Measurements from ENCODE around the gene TTC28.

Gene TTC28

GRCh38 chr22:28462901-28463300 lies 216.7 kb downstream of the TTC28 start:
- TF ChIP-seq CTCF (IDR thresholded peaks at IDR 0.05; ENCODE audit: low read depth, low read length, missing control alignments) = no peak
- H3K36me3 ChIP-seq (replicated peaks) = no peaks in the 10 kb centered on the region
- no peak for DNase-seq
- no peak overlapping the region for H3K27ac ChIP-seq
- no peaks in the 10 kb centered on the region for H3K27me3 ChIP-seq (replicated peaks)
- no peak overlapping the region for H3K4me3 ChIP-seq (ENCODE audit: low read depth, low read length)
- in situ Hi-C loops (cut with HindIII; ENCODE audit: low pct_ligation_motif_present, low sequenced_read_pairs) = no loop called here

GRCh38 chr22:28462041-28462440 lies 217.6 kb downstream of the TTC28 start:
- Histone ChIP-seq H3K27ac (no peak overlapping the region), H3K36me3 (replicated peaks) (no peaks in the 10 kb centered on the region), H3K27me3 (replicated peaks) (no peaks in the 10 kb centered on the region), H3K4me3 (ENCODE audit: low read depth, low read length) (no peak overlapping the region)
- in situ Hi-C loops (cut with HindIII; ENCODE audit: low pct_ligation_motif_present, low sequenced_read_pairs) = no loop called here
- DNase-seq = no peak
- no peak for TF ChIP-seq CTCF (IDR thresholded peaks at IDR 0.05; ENCODE audit: low read depth, low read length, missing control alignments)

GRCh38 chr22:28454431-28455064 lies 225.1 kb downstream of the TTC28 start:
- in situ Hi-C loops (cut with HindIII; ENCODE audit: low pct_ligation_motif_present, low sequenced_read_pairs) = no loop called here
- no peak overlapping the region for H3K4me3 ChIP-seq (ENCODE audit: low read depth, low read length)
- H3K27ac ChIP-seq = no peak overlapping the region
- TF ChIP-seq CTCF (IDR thresholded peaks at IDR 0.05; ENCODE audit: low read depth, low read length, missing control alignments) = no peak
- H3K36me3 ChIP-seq (replicated peaks) = no peaks in the 10 kb centered on the region
- no peaks in the 10 kb centered on the region for H3K27me3 ChIP-seq (replicated peaks)
- no peak for DNase-seq

GRCh38 chr22:28450109-28450508 lies 229.5 kb downstream of the TTC28 start:
- in situ Hi-C loops (cut with HindIII; ENCODE audit: low pct_ligation_motif_present, low sequenced_read_pairs) = no loop called here
- no peak for TF ChIP-seq CTCF (IDR thresholded peaks at IDR 0.05; ENCODE audit: low read depth, low read length, missing control alignments)
- Histone ChIP-seq H3K36me3 (replicated peaks) (no peaks in the 10 kb centered on the region), H3K27ac (no peak overlapping the region), H3K27me3 (replicated peaks) (no peaks in the 10 kb centered on the region), H3K4me3 (ENCODE audit: low read depth, low read length) (no peak overlapping the region)
- DNase-seq = no peak

DNA sequence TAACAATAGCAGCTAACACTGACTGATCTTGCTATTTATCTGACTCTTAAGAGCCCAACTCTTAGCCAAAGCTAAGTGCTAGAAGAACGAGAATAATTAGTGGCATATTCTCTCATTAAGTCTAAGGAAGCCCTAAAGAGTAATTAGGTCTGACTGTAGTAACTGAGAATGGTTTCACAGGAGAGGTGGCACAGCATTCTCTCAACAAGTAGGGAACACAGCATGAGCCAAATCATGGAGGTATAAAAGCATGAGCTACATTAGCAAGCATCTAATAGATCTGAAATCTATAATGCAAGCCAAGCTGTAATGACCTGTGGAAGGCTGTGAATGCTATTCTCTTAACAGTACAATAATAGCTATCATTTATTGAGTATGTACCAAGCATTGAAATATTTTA lies 230.6 kb downstream of the TTC28 start:
- no peak for TF ChIP-seq CTCF (IDR thresholded peaks at IDR 0.05; ENCODE audit: low read depth, low read length, missing control alignments)

DNA sequence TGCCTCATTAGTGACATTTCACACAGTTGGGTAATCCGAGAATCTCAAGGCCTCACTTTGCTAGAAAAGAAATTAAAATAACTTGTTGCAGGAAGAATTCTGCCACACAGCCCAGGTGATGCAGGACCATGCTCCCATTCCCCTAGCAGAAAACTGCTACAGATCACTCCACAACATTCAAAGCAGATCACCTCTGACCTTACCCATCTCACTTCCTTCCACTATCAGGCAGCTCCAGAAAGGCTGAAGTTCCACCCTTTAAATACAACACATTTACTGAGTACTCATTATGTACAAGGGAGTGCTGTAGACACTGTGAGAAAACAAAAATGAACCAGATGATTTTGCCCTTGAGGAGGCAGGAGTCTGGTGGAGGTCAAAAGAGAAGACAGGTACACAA lies 231.0 kb downstream of the TTC28 start:
- no peak overlapping the region for H3K27ac ChIP-seq
- no peak for DNase-seq
- in situ Hi-C loops (cut with HindIII; ENCODE audit: low pct_ligation_motif_present, low sequenced_read_pairs) = no loop called here
- no peaks in the 10 kb centered on the region for H3K36me3 ChIP-seq (replicated peaks)
- H3K27me3 ChIP-seq (replicated peaks) = no peaks in the 10 kb centered on the region
- TF ChIP-seq CTCF (IDR thresholded peaks at IDR 0.05; ENCODE audit: low read depth, low read length, missing control alignments) = no peak
- H3K4me3 ChIP-seq (ENCODE audit: low read depth, low read length) = no peak overlapping the region

More for the DNA sequence above, 230.6 kb downstream of the TTC28 start:
- H3K4me3 ChIP-seq (ENCODE audit: low read depth, low read length) = no peak overlapping the region
- H3K27me3 ChIP-seq (replicated peaks) = no peaks in the 10 kb centered on the region
- H3K36me3 ChIP-seq (replicated peaks) = no peaks in the 10 kb centered on the region
- in situ Hi-C loops (cut with HindIII; ENCODE audit: low pct_ligation_motif_present, low sequenced_read_pairs) = no loop called here
- DNase-seq = no peak
- H3K27ac ChIP-seq = no peak overlapping the region

All from brain microvascular endothelial cell (primary cell).